Effector memory CD4-positive, alpha-beta T cell (primary cell): ENCODE measurements around the gene PRR22.

Source experiments
- DNase-seq, 3 donors: peaks; one replicate each; pipeline ENCODE4 v3.0.0-alpha.2; 2020
- H3K27ac ChIP-seq: 2 replicates; pipeline ENCODE4 v1.7.0; 2013; ENCODE audit warnings: mild to moderate bottlenecking, low read length, moderate library complexity; ENCODE audit not compliant: insufficient read depth, poor library complexity, severe bottlenecking
- H3K27me3 ChIP-seq: replicated peaks from 2 replicates; pipeline ENCODE4 v1.7.0; 2013; ENCODE audit warnings: mild to moderate bottlenecking, low read length; ENCODE audit not compliant: insufficient read depth, control insufficient read depth, poor library complexity, severe bottlenecking
- H3K36me3 ChIP-seq: 2 replicates; pipeline ENCODE4 v1.7.0; 2013; ENCODE audit warnings: mild to moderate bottlenecking, low read length, moderate library complexity; ENCODE audit not compliant: control insufficient read depth, insufficient read depth
- H3K4me1 ChIP-seq: 2 replicates; pipeline ENCODE4 v1.7.0; 2013; ENCODE audit warnings: low read length, mild to moderate bottlenecking; ENCODE audit not compliant: control insufficient read depth, insufficient read depth, poor library complexity, severe bottlenecking
- H3K4me3 ChIP-seq: 2 replicates; pipeline ENCODE4 v1.7.0; 2013; ENCODE audit warnings: low read length, low read depth, mild to moderate bottlenecking; ENCODE audit not compliant: insufficient read depth, poor library complexity, severe bottlenecking
- H3K9me3 ChIP-seq: 2 replicates; pipeline ENCODE4 v1.7.0; 2013; ENCODE audit warnings: mild to moderate bottlenecking, low read length, moderate library complexity; ENCODE audit not compliant: control insufficient read depth

PRR22 gene

DNA sequence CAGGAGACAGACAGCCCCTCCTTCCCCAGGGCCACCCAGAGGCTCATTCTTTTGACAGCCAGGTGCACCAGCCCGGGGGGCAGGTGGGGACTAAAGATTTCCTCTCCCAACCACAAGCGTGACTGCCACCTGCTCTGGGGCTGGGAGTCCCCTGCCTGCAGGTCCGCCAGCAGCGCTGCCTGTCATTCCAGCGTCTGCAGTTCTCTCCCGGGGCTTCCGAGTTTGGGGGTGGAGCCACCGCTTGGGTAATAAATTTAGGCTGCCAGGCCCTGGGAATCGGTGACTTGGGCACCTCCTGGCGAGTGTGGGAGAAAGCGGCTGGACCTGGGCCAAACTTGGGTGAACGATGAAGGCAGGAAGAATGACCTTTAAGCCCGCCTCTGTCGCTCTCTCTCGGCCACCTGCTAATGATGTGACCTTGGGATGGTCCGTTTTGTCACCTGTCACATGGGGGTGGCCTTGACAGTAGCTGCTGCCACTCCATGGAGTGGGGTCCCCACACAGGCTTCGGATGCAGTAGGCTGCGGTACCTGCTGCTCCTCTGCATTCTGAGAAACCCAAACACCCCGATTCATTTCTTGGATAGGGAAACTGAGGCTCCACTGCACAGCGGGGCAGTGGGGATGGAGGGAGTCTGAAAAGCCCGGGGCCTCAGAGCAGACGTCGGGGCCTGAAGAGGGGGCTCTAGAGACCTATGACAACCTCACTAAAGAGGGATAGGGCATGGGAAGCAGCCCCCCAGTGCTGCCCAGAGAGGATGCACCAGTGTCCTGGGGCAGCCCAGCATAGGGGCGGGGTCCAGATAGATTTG is 42.2 kb upstream of the PRR22 start:
- Histone ChIP-seq H3K9me3 (no peaks in the 10 kb centered on the region), H3K27ac (no peak overlapping the region), H3K27me3 (no peaks in the 10 kb centered on the region), H3K4me1 (peaks cover 12% of the 10 kb centered on the region), H3K36me3 (no peaks in the 10 kb centered on the region), H3K4me3 (no peak overlapping the region)
- DNase-seq: no peak

DNA sequence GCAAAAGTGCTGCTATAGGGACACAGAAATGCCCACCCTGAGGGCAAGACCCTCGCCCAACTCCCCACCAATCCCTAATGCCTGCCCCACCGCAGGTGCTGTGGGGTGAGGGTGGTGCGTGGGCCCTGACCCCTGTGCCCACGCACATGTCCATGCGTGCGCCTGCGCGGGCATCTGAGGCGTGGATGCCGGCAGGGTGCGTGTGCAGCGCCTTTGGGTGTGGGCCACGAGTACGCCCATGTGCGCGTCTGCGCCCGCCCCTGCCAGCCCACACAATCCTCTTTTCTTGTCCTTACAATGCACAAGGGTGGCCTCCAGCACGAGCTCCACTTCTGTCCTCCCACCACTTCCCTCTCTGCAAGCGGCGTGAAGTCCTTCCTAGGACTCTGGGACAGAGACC is 40.6 kb upstream of the PRR22 start:
- no peak overlapping the region for H3K27ac ChIP-seq

GRCh38 chr19:5824751-5825150 is 40.2 kb upstream of the PRR22 start:
- Histone ChIP-seq H3K27ac (no peak overlapping the region), H3K4me1 (peaks cover 12% of the 10 kb centered on the region), H3K27me3 (no peaks in the 10 kb centered on the region), H3K36me3 (no peaks in the 10 kb centered on the region), H3K4me3 (no peak overlapping the region), H3K9me3 (no peaks in the 10 kb centered on the region)
- DNase-seq: no peak

More for the DNA sequence above, 40.6 kb upstream of the PRR22 start:
- Histone ChIP-seq H3K4me3 (no peak overlapping the region), H3K27me3 (no peaks in the 10 kb centered on the region), H3K9me3 (no peaks in the 10 kb centered on the region), H3K4me1 (peaks cover 12% of the 10 kb centered on the region), H3K36me3 (no peaks in the 10 kb centered on the region)
- no peak for DNase-seq

- Histone ChIP-seq H3K27ac (no peak overlapping the region), H3K27me3 (no peaks in the 10 kb centered on the region), H3K4me1 (peaks cover 6% of the 10 kb centered on the region), H3K9me3 (no peaks in the 10 kb centered on the region), H3K4me3 (no peak overlapping the region), H3K36me3 (no peaks in the 10 kb centered on the region)
- no peak for DNase-seq
Measured at GRCh38 chr19:5823579-5824281, 39.2 kb upstream of the PRR22 start.

DNA sequence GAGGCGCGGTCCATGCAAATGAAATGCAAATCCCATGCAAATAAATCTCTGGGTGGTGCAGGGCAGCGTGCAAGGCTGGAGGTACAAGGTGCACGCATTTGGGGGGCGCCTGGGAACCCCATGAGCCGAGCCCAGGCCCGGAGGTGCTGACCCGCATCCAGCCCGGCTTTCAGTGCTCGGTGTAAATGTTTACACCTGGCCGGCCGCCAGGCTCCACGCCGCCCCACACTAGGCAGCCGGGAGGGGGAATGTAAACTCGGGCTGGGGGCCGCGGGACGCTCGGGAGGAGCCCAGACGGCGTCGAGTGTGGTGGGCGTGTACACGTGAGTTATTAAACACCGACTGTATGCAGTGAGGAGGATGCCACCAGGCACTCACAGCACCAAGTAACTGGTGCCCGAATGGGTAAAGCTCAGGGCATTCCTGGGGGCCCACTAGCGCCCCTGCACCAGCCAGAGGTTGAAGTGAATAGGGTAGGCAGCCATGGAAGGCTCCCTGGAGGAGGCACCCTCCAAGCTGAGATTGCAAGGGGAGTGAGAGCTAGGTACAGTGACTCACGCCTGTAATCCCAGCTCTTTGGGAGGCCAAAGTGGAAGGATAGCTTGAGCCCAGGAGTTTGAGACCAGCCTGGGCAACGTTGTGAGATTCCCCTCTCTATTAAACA is 37.8 kb upstream of the PRR22 start:
- Histone ChIP-seq H3K27ac (no peak overlapping the region), H3K4me1 (no peaks in the 10 kb centered on the region), H3K27me3 (no peaks in the 10 kb centered on the region), H3K9me3 (no peaks in the 10 kb centered on the region), H3K4me3 (no peak overlapping the region), H3K36me3 (no peaks in the 10 kb centered on the region)
- DNase-seq: no peak

GRCh38 chr19:5821521-5822180 is 37.1 kb upstream of the PRR22 start:
- H3K27ac ChIP-seq: no peak overlapping the region
- no peaks in the 10 kb centered on the region for H3K4me1 ChIP-seq
- H3K36me3 ChIP-seq: no peaks in the 10 kb centered on the region
- H3K9me3 ChIP-seq: no peaks in the 10 kb centered on the region
- no peak for DNase-seq
- H3K27me3 ChIP-seq: no peaks in the 10 kb centered on the region
- H3K4me3 ChIP-seq: no peak overlapping the region

DNA sequence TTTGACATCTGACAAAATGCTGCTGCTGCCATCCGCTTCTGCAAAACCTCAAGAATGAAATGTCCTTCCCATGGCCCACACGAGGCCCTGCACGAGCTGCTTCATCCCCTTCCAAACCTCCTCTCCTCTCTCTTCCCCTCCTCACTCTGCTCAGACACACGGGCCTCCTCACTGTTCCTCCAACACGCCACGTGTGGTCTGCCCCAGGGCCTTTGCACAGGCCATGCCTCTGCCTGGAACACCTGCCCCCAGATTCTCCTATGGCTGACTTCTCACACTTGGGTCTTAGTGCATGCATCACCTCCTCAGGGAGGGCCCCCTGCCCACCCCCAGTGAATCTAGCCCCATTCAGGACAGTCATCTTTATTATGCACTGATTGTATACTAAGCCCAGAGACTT is 36.2 kb upstream of the PRR22 start:
- no peaks in the 10 kb centered on the region for H3K27me3 ChIP-seq
- no peaks in the 10 kb centered on the region for H3K36me3 ChIP-seq
- DNase-seq: no peak
- H3K4me3 ChIP-seq: no peak overlapping the region
- no peak overlapping the region for H3K27ac ChIP-seq
- H3K9me3 ChIP-seq: no peaks in the 10 kb centered on the region
- no peaks in the 10 kb centered on the region for H3K4me1 ChIP-seq

DNA sequence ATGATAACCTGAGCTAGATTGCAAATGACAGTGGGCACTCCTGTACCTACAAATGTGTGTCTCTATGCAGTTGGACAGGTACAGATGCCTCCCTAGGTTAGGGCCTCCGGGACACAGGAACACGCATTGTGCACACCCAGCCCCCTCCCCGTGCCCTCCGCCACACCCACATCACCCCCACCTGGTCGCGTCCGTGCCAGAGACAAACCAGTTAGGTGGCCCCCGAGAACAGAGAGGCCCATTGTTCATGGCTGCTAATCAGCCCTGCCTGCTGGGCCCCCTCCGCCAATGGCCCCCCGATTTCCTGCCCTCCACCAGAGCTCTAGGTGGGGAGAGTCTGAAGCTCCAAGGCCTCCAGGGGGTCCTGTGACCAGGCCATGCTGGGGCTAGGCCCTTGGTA is 34.0 kb upstream of the PRR22 start:
- H3K36me3 ChIP-seq: no peaks in the 10 kb centered on the region
- no peak for DNase-seq
- no peaks in the 10 kb centered on the region for H3K9me3 ChIP-seq
- no peak overlapping the region for H3K4me3 ChIP-seq
- no peak overlapping the region for H3K27ac ChIP-seq
- H3K4me1 ChIP-seq: no peaks in the 10 kb centered on the region
- no peaks in the 10 kb centered on the region for H3K27me3 ChIP-seq

DNA sequence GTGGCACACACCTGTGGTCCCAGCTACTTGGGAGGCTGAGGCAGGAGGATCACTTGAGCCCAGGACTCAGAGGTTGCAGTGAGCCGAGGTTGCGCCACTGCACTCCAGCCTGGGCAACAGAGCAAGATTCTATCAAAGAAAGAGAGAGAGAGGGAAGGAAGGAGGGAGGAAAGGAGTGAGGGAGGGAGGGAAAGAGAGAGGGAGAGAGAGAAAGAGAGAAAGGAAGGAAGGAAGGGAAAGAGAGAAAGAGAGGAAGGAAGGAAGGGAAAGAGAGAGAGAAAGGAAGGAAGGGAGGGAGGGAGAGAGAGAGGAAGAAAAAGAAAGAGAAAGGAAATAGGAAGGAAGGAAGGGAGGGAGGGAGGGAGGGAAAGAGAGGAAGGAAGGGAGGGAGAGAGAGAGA is 32.7 kb upstream of the PRR22 start:
- no peak for DNase-seq
- no peaks in the 10 kb centered on the region for H3K9me3 ChIP-seq
- H3K36me3 ChIP-seq: no peaks in the 10 kb centered on the region
- no peak overlapping the region for H3K27ac ChIP-seq
- H3K27me3 ChIP-seq: no peaks in the 10 kb centered on the region
- no peaks in the 10 kb centered on the region for H3K4me1 ChIP-seq
- H3K4me3 ChIP-seq: no peak overlapping the region
